Fibroblast of lung (primary cell): ENCODE measurements around the gene ANXA2. TPM values are rescaled to one million over a fixed set of nuclear protein-coding genes. Genes with fewer than 3 reads are reported as not detected.

ENCODE experiments used
- DNase-seq, 2 donors: peaks; one replicate each; pipeline versions ENCODE4 v3.0.0 to v3.0.0-alpha.2; 2010; ENCODE audit warnings: low read depth in 2 of 2
- H2AFZ ChIP-seq: 2 replicates; pipeline ENCODE4 v1.5.1; 2012; ENCODE audit warnings: low read length, control low read depth, inconsistent platforms
- H3K27ac ChIP-seq: 2 replicates; pipeline ENCODE4 v1.5.1; 2011; ENCODE audit warnings: low read length, control low read depth; ENCODE audit not compliant: insufficient read depth
- H3K27me3 ChIP-seq: 2 replicates; pipeline ENCODE4 v1.5.1; 2011; ENCODE audit warnings: mild to moderate bottlenecking, low read length; ENCODE audit not compliant: control insufficient read depth, insufficient read depth
- H3K36me3 ChIP-seq: 2 replicates; pipeline ENCODE4 v1.5.1; 2011; ENCODE audit warnings: low read length; ENCODE audit not compliant: control insufficient read depth, insufficient read depth
- H3K4me1 ChIP-seq: 2 replicates; pipeline ENCODE4 v1.5.1; 2011; ENCODE audit warnings: low read length; ENCODE audit not compliant: control insufficient read depth, insufficient read depth; ENCODE audit errors: extremely low read depth
- H3K4me2 ChIP-seq: 2 replicates; pipeline ENCODE4 v1.5.1; 2011; ENCODE audit warnings: low read length, control low read depth; ENCODE audit not compliant: insufficient read depth; ENCODE audit errors: extremely low read depth
- H3K4me3 ChIP-seq, 4 experiments: fragments of 200-600 bp in 1 of 4; sonication (generic) in 1 of 4; replicated peaks in 1 of 4; 2 replicates each; pipeline ENCODE4 v1.5.1; 2011 to 2016; ENCODE audit warnings: low read length in 4 of 4, low read depth in 3 of 4, mild to moderate bottlenecking in 3 of 4, control low read depth in 2 of 4, inconsistent platforms in 1 of 4, mixed read lengths in 1 of 4; ENCODE audit not compliant: insufficient read depth in 1 of 4; ENCODE audit errors: control extremely low read depth in 1 of 4
- H3K79me2 ChIP-seq: 2 replicates; pipeline ENCODE4 v1.5.1; 2012; ENCODE audit warnings: mild to moderate bottlenecking, low read length, inconsistent platforms; ENCODE audit not compliant: control insufficient read depth, insufficient read depth
- H3K9ac ChIP-seq: 2 replicates; pipeline ENCODE4 v1.5.1; 2011; ENCODE audit warnings: mild to moderate bottlenecking, low read length, control low read depth; ENCODE audit not compliant: insufficient read depth
- H3K9me3 ChIP-seq: 2 replicates; pipeline ENCODE4 v1.5.1; 2012; ENCODE audit warnings: low read depth, low read length; ENCODE audit not compliant: control insufficient read depth, insufficient read depth
- H4K20me1 ChIP-seq: 2 replicates; pipeline ENCODE4 v1.5.1; 2011; ENCODE audit warnings: low read length; ENCODE audit not compliant: control insufficient read depth, insufficient read depth; ENCODE audit errors: extremely low read depth
- CTCF ChIP-seq, 2 donors: IDR thresholded peaks in 1 of 2; conservative IDR thresholded peaks in 1 of 2; 1 replicate in 1 of 2; 2 replicates in 1 of 2; pipeline ENCODE4 v1.5.1; 2011 to 2012; ENCODE audit warnings: low read length in 2 of 2, control low read depth in 1 of 2, inconsistent platforms in 1 of 2, low read depth in 1 of 2, mild to moderate bottlenecking in 1 of 2
- EZH2 ChIP-seq: IDR thresholded peaks from 2 replicates; pipeline ENCODE4 v1.5.1; 2012; ENCODE audit warnings: low read length, control low read depth, mild to moderate bottlenecking; ENCODE audit errors: missing control alignments
- polyA plus RNA-seq, 2 donors: library from polyadenylated mRNA; depleted of rRNA in 1 of 2; stranded (reverse) in 1 of 2; unstranded in 1 of 2; fragments of >200 nt; gene quantifications; 2 replicates each; pipeline ENCODE4 v1.2.1, GENCODE V29; 2011 to 2012; ENCODE audit warnings: missing spikeins in 1 of 2
- total RNA-seq: library from RNA; depleted of rRNA; stranded (reverse); fragments of >200 nt; gene quantifications from 2 replicates; pipeline ENCODE4 v1.2.1, GENCODE V29; 2014

The ANXA2 gene
- total and polyA plus RNA-seq, 2 donors (not counting 1 experiment from before 2014, with no cell fraction given): 2,754 to 4,872 TPM

GRCh38 chr15:60370105-60370868, 27.5 kb downstream of the ANXA2 start:
- peaks cover 63% of the 10 kb centered on the region for H3K79me2 ChIP-seq
- DNase-seq: peak in 1 of 2 donors; percentile 85
- H3K27ac ChIP-seq: peak overlapping the region; percentile 93
- H3K9ac ChIP-seq: no peak overlapping the region
- TF ChIP-seq CTCF (conservative IDR thresholded peaks at IDR 0.05 in 1 of 2, IDR thresholded peaks at IDR 0.05 in 1 of 2; ENCODE audit: low read depth in 1 of 2, low read length in 2 of 2) (no peak), EZH2 (no peak)
- no peak overlapping the region for H3K4me3 ChIP-seq
- no peak overlapping the region for H2AFZ ChIP-seq
- H3K27me3 ChIP-seq: no peaks in the 10 kb centered on the region
- H3K4me1 ChIP-seq: peaks cover 40% of the 10 kb centered on the region
- H4K20me1 ChIP-seq: peaks cover 6% of the 10 kb centered on the region
- H3K9me3 ChIP-seq: no peaks in the 10 kb centered on the region
- peaks cover 21% of the 10 kb centered on the region for H3K36me3 ChIP-seq
- peak overlapping the region; percentile 0 for H3K4me2 ChIP-seq

GRCh38 chr15:60369696-60370095, 28.1 kb downstream of the ANXA2 start:
- Histone ChIP-seq H3K9me3 (no peaks in the 10 kb centered on the region), H2AFZ (no peak overlapping the region), H3K36me3 (peaks cover 21% of the 10 kb centered on the region), H3K79me2 (peaks cover 59% of the 10 kb centered on the region), H3K27me3 (no peaks in the 10 kb centered on the region), H3K4me1 (peaks cover 35% of the 10 kb centered on the region), H3K4me2 (no peak overlapping the region), H3K4me3 (no peak overlapping the region), H3K9ac (no peak overlapping the region), H3K27ac (peak overlapping the region; percentile 93), H4K20me1 (peaks cover 5% of the 10 kb centered on the region)
- no peak for DNase-seq
- TF ChIP-seq EZH2: no peak
- no peak for TF ChIP-seq CTCF (conservative IDR thresholded peaks at IDR 0.05 in 1 of 2, IDR thresholded peaks at IDR 0.05 in 1 of 2; ENCODE audit: low read depth in 1 of 2, low read length in 2 of 2)

DNA sequence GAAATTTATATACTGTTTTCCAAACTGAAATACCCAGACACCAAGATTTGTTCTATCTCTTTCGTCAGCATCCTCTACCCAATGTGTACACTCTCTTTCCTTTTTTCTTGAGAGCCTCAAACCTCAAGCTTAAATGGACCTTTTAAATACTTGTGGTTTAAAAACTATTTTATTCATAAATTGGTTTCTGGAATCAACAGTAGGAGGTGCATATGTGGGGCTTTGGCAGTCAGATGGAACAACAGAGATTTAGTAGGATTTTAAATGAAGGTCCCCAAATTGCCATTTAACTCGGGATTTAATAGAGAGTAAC, 33.2 kb downstream of the ANXA2 start:
- Histone ChIP-seq H3K36me3 (peaks cover 19% of the 10 kb centered on the region), H2AFZ (no peak overlapping the region), H3K27ac (peak overlapping the region; percentile 82), H3K79me2 (peaks cover 63% of the 10 kb centered on the region), H3K4me2 (no peak overlapping the region), H4K20me1 (peaks cover 4% of the 10 kb centered on the region), H3K4me3 (no peak overlapping the region), H3K9ac (no peak overlapping the region), H3K27me3 (no peaks in the 10 kb centered on the region), H3K4me1 (peaks cover 26% of the 10 kb centered on the region), H3K9me3 (no peaks in the 10 kb centered on the region)
- DNase-seq: peak in 1 of 2 donors; percentile 47
- no peak for TF ChIP-seq EZH2
